ENCODE measurements around the gene MRC2. TPM values are rescaled to one million over a fixed set of nuclear protein-coding genes. Genes with fewer than 3 reads are reported as not detected.

The MRC2 gene
- total RNA-seq, 1 donor = 1.7 TPM

DNA sequence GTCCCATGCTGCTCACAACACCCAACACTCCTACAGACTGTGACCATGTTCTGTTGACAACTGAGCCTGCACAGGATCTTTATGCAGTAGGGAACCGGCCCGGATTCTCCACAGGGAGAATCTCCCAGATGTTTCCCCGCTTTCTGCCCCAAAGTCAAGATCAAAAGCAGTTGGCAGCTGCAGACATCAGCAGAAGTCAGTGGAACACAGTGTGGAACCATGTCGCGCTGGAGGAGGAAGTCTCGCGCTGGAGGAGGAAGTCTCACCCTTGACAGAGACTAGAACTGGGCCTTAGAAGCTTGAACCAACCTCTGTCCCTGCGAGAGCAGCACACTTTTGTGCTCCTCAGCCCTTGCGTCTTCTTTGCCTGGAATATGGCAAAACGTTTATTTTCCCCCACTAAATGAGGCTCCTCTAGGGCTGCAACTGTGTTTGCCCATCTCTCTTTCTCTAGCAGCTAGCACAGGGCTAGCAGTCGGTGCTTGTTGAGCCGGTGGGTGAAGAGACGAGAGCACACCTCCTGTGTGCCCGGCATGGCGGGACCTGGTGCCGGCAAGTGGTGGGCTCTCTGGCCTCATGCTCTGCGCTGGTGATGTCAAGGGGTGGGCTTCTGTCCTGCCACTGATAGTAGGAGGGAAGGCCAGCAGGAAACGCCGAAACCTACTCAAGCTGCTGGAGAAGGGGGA, 2.1 kb upstream of the MRC2 start:
- Histone ChIP-seq H3K27me3 (ENCODE audit: insufficient read depth, low read length) (no peaks in the 10 kb centered on the region), H3K4me1 (ENCODE audit: insufficient read depth, low read length) (peaks cover 23% of the 10 kb centered on the region), H3K9me3 (ENCODE audit: low read depth, low read length) (no peaks in the 10 kb centered on the region), H3K4me3 (ENCODE audit: low read length) (no peak overlapping the region)

DNA sequence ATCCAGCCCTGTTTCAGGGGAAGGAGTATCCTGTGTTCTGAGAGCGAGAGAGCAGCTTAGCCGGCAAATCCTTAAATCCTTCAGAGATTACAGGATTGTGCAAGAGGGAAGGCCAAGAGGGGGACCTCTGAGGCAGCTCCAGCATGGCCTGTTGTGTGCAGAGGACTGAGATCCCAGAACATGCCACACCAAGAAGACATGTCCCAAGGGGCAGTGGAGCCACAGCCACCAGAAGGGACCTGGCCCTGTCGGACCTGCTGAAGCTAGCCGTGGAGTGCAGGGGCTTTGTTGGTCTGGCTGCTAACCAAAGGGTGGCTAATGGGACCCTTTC, 1.6 kb upstream of the MRC2 start:
- H3K4me3 ChIP-seq (ENCODE audit: low read length) = no peak overlapping the region
- peaks cover 23% of the 10 kb centered on the region for H3K4me1 ChIP-seq (ENCODE audit: insufficient read depth, low read length)
- H3K27me3 ChIP-seq (ENCODE audit: insufficient read depth, low read length) = no peaks in the 10 kb centered on the region
- H3K9me3 ChIP-seq (ENCODE audit: low read depth, low read length) = no peaks in the 10 kb centered on the region

DNA sequence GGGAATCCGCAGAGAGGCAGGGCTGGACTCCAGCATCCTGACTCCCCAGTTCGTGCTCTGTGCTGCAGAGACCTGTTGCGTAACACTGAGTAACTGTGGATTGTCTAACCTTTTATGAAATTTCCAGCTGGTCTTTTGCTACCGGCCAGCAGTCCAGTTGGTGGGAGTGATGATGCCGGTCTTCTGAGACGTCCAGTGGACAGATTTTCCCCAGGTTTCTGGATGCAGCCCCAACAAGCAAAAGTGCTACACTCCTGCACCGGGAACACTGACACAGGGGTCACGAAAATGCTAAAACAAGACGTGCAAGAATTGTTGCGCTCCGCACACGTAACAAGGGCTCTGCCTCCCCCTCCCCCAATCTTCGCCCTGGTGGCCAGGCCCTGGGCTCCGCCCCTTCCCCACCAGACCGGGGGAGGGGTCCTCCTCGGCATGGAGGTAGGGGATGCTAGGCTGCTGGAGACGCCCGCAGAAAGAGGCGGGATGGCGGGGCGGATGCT, 701 bp upstream of the MRC2 start:
- peaks cover 23% of the 10 kb centered on the region for H3K4me1 ChIP-seq (ENCODE audit: insufficient read depth, low read length)
- H3K4me3 ChIP-seq (ENCODE audit: low read length) = peak overlapping the region; percentile 28
- H3K27me3 ChIP-seq (ENCODE audit: insufficient read depth, low read length) = no peaks in the 10 kb centered on the region
- no peaks in the 10 kb centered on the region for H3K9me3 ChIP-seq (ENCODE audit: low read depth, low read length)

DNA sequence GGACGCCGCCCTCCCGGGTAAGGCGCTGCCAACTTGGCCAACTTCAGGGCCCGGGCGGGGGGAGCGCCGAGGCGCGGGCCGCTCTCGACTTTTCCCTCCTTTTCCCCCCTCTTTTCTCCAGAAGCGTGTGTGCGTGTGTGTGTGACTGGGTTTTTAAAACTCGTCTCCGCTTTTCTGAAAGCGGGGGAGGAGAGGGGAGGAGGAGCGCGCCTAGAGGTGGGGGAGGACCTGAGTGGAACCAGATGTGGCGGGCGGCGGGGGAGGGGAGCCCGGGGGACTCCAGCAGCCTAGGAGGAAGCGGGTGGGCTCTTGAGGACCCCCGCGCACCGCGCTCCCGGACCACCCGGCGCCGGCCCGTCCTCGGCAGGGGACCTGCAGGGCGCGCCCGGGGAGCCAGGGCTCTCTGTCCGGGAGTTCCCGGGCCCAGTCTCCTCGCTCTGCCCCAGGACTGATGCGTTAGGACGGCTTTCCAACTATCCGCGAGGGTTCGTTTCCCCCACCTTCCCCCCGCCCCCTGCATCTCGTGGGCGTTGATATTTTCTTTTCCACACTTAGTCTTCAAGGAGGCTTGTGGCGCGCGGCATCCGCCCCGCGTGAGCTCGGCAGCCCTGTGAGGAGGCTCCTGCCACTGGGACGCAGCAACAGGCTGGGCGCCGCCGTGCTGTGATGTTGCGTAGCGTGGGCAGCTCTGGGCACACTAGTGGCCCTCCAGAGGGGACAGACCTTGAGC, 599 bp downstream of the MRC2 start:
- H3K9me3 ChIP-seq (ENCODE audit: low read depth, low read length) = no peaks in the 10 kb centered on the region
- H3K4me3 ChIP-seq (ENCODE audit: low read length) = peak overlapping the region; percentile 28
- peaks cover 23% of the 10 kb centered on the region for H3K4me1 ChIP-seq (ENCODE audit: insufficient read depth, low read length)
- H3K27me3 ChIP-seq (ENCODE audit: insufficient read depth, low read length) = no peaks in the 10 kb centered on the region

DNA sequence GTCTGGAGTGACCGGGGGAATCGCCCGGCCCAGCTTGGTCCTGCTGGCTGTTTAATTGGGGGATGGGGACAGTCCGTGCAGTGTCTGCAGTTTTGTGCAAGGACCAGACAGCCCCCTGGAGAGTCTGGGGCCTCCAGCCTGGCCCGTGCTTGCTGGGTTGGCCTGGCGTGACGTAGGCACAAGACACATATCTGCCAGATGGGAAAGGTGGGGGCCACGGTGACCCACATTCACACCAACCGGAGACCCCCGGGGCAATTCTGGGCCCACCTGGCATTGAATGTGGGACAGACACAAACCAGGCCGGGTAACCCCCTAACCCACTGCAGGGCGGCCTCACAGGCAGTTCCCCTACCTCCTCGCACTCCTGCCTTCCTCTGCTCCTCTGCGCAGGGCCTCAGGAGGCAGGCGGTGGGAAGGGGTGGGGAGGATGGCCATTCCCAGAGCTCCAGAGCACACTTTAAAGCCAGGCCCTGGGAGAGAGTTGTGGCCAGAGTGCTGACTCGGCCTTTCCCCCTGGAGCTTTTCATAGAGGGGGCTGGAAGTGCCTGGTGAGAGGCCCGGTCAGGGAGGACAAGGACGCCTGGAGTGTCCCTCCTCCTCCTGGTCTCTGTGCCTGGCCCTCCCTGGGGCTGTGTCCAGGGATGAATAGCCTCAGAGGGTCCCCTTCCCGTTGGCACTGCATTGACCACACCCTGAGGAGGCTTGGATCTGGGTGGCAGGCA, 1.5 kb downstream of the MRC2 start:
- no peak overlapping the region for H3K4me3 ChIP-seq (ENCODE audit: low read length)
- peaks cover 23% of the 10 kb centered on the region for H3K4me1 ChIP-seq (ENCODE audit: insufficient read depth, low read length)
- H3K9me3 ChIP-seq (ENCODE audit: low read depth, low read length) = no peaks in the 10 kb centered on the region
- no peaks in the 10 kb centered on the region for H3K27me3 ChIP-seq (ENCODE audit: insufficient read depth, low read length)

DNA sequence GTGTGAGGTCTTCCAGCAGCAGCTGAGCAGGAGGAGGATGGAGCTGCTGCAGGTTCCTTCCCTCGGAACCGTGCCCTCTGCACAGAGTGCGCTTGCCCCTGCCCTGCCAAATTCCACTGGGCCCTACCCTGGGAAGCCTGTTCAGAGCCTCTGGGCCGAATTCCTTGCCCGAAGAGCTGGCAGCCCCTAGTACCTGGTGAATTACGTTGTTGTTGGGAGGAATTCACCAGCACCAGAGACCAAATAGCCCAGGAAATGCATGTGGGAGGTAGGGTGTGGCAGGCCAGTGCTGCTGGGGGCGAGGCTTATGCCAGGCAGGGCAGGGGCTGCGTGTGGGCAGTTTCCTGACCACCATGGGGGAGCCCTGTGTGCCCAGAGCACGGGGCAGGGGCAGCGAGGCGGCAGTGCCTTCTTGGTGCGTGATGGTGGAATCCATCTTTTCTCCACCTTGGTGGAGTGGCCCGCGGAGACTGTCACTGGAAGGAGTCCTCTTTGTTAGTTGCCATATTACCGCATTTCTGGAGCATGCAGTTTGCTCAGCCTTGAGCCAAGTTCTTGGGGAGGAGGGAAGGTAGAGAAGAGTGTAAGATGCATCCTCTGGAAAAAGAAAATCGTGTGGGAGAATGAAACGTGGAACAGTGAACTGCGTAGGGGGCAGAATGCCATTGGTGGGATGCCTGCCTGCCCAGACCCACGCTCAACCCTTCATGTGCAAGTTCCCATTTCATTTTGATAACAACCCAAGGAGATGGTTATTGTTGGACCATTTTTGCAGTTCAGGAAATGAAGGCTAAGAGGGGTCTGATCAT, 2.3 kb downstream of the MRC2 start:
- Histone ChIP-seq H3K4me1 (ENCODE audit: insufficient read depth, low read length) (peaks cover 23% of the 10 kb centered on the region), H3K9me3 (ENCODE audit: low read depth, low read length) (no peaks in the 10 kb centered on the region), H3K27me3 (ENCODE audit: insufficient read depth, low read length) (no peaks in the 10 kb centered on the region), H3K4me3 (ENCODE audit: low read length) (no peak overlapping the region)

DNA sequence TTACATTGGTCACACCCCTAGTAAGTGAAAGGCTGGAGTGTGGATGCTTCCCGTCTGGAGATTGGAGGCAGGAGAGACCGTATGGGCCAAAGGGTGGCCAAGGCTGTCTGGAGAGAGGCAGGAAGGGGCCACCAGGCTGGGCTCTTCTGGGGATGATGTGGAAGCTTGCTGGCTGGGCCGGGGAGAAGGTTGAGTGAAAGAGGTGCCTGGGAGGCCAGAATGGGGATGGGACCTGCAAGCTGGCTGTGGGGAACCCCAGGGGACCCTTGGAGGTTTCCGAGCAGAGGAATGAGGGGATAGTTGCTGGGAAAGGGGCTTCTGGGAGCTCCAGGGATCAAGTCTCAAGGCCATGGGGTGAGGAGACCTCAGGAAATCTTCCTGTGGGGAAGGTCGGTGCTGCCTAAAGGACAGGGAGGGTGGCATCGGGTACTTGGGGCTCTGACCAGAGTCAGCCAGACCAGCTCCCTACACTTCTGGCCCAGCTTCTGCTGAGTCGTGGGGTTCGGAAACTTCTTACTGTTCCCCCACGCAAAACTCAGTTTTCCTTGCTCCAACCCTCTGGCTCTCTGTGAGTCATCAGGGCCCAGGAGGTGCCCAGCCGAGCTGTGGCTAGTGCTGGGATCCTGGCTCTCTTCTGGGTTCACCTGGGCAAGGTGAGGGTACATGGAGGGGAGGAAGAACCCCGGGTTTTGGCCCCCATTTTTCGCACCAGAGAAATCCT, 3.1 kb downstream of the MRC2 start:
- no peaks in the 10 kb centered on the region for H3K9me3 ChIP-seq (ENCODE audit: low read depth, low read length)
- no peak overlapping the region for H3K4me3 ChIP-seq (ENCODE audit: low read length)
- H3K4me1 ChIP-seq (ENCODE audit: insufficient read depth, low read length) = peaks cover 23% of the 10 kb centered on the region
- H3K27me3 ChIP-seq (ENCODE audit: insufficient read depth, low read length) = no peaks in the 10 kb centered on the region

DNA sequence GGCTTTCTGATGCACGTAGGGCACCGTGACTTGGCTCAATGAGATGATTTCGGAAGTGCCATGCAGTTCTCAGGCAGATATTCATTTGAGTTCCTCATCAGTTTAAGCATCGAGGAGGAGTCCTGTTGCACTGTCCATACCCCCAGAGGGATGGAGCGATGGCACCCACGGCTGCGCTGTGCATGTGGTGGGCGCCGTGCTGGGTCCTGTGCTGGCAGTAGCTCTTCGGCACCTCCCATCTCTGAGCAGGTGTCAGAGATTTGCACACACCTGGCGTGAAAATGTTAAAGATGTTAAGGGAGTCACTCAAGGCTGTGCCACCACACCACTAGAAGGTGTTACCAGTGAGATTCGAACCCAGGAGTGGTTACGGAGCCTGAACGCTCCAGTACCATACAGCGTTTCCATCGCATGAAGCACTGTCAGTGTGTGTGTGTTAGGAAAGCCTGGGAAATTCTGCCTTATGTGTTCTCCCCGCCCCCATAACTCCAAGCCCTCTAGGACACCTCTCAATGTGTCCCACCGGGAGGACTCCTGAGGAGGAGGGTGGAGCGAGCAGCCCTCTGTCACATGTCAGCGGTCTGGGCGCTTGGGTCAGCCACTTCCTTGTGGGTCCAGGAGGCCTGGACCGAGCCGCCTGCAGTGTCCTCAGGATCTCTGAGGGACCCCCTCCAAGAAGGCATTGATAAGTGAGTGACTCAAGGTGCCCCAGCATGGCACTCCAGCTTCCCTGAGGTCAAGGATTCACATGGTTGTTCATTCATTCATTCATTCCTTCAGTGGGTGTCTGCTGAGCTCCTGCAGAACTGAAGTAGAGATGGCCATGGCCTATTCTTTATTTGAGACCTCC, 3.8 kb downstream of the MRC2 start:
- Histone ChIP-seq H3K9me3 (ENCODE audit: low read depth, low read length) (no peaks in the 10 kb centered on the region), H3K27me3 (ENCODE audit: insufficient read depth, low read length) (no peaks in the 10 kb centered on the region), H3K4me3 (ENCODE audit: low read length) (no peak overlapping the region), H3K4me1 (ENCODE audit: insufficient read depth, low read length) (peaks cover 23% of the 10 kb centered on the region)

DNA sequence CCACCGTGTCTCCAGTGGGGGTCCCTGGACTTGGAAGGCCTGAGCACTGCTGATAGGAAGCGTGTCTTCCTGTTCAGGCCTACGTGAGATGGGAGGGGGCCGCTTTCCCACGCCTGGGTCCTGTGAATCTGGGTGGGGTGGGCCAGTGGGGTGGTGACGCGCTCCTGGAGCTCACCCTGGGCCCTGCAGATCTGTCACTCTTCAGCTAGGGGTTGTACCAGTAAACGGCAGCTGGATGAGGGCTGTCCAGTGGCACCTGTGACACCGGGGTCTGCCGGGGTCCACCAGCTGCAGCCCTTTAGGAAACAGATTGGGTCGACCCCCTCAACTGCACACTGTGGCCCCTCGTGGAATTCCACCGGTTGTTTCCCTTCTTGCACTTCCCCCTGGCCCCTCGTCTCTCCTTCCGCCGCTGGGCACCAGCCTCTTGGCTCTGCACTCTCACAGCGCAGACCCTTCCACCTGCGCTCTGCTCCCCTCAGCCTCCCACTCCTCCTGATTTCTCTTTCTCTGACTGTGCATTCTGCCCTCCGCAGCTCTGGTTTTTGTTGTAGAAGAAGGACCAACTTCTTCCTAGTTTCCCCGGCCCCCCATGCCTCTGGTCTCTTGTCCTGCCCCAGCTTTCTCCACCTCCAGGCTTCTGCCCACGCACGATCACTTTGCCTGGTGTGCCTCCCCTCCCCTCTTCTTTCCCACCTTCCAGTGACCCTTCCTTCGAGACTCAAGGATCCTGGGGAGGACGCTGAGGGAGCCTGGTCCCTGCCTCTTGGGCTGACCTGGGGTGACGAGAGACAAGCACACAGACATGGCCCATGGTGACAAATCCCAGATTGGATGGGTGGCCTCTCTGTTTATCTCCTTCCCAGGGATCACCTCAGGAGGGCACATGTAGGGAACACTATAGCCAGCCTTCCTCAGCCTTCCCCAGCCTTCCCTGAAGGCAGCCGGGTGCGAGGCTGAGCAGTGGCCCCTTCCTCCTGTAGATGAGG, 4.8 kb downstream of the MRC2 start:
- Histone ChIP-seq H3K27me3 (ENCODE audit: insufficient read depth, low read length) (no peaks in the 10 kb centered on the region), H3K4me1 (ENCODE audit: insufficient read depth, low read length) (peaks cover 15% of the 10 kb centered on the region), H3K4me3 (ENCODE audit: low read length) (no peak overlapping the region), H3K9me3 (ENCODE audit: low read depth, low read length) (no peaks in the 10 kb centered on the region)

DNA sequence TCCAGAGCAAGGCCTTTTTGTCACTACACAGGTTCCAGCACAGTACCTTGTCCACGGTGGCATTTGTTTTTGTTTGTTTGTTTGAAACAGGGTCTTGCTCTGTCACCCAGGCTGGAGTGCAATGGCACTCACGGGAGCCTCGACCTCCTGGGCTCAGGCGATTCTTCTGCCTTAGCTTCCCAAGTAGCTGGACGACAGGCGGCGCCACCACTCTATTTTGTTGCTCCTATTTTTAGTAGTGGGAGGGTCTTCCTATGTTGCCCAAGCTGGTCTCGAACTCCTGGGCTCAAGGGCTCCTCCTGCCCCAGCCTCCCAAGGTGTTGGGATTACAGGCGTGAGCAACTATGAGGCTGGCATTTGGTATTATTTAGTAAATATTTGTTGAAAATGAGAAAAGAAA, 10.3 kb downstream of the MRC2 start:
- Histone ChIP-seq H3K9me3 (ENCODE audit: low read depth, low read length) (no peaks in the 10 kb centered on the region), H3K4me3 (ENCODE audit: low read length) (no peak overlapping the region), H3K27me3 (ENCODE audit: insufficient read depth, low read length) (no peaks in the 10 kb centered on the region), H3K4me1 (ENCODE audit: insufficient read depth, low read length) (no peaks in the 10 kb centered on the region)

DNA sequence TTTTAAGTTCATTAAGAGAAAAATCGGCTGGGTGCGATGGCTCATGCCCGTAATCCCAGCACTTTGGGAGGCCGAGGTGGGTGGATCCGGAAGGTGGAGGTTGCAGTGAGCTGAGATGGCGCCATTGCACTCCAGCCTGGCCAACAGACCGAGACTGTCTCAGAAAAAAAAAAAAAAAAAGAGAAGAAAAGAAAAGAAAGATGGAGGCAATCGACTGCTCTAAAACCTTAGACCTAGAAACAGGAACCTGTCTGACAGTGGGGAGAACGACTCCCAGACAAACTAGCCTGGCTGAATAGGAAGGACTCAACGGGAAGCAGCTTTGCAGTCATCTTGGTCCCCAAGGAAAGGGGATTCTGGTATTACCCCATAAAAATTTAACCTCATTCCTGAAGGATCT, 13.7 kb downstream of the MRC2 start:
- Histone ChIP-seq H3K9me3 (ENCODE audit: low read depth, low read length) (no peaks in the 10 kb centered on the region), H3K27me3 (ENCODE audit: insufficient read depth, low read length) (no peaks in the 10 kb centered on the region)

DNA sequence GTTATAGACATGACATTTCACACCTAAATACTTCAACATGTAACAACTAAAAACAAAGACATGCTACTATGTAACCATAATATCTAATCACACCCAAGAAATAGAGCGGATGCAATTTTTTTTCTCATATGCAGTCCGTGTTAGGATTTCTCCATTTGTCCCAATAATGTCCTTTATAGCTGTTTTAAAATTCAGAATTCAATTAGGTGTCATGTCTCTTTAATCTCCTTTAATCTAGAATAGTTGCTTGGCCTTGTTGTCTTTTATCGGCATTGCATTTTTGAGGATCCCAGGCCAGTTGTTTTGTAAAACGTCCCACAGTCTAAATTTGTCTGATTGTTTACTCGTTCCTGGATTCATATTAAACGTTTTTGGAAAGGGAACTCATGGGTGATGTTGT, 14.5 kb downstream of the MRC2 start:
- Histone ChIP-seq H3K4me1 (ENCODE audit: insufficient read depth, low read length) (no peaks in the 10 kb centered on the region), H3K27me3 (ENCODE audit: insufficient read depth, low read length) (no peaks in the 10 kb centered on the region), H3K4me3 (ENCODE audit: low read length) (no peak overlapping the region), H3K9me3 (ENCODE audit: low read depth, low read length) (no peaks in the 10 kb centered on the region)

More for the DNA sequence above, 13.7 kb downstream of the MRC2 start:
- H3K4me1 ChIP-seq (ENCODE audit: insufficient read depth, low read length) = no peaks in the 10 kb centered on the region
- no peak overlapping the region for H3K4me3 ChIP-seq (ENCODE audit: low read length)

DNA sequence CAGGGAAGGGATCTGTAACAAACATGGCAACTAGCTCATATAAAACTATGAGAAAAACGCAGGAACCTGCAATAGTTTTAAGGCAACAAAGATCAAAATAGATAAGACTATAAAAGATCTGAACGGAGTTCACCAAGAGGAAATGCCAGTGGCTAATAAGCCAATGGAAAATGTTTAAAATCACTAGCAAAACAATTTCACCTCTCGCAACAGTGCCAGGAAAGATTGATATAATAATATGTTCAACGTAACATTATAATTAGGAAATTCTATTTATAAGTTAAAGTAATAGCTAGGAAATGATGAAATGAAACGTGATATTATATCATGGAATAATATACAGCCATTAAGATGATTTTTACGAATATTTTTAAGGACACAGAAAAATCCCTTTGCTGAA, 16.0 kb downstream of the MRC2 start:
- Histone ChIP-seq H3K27me3 (ENCODE audit: insufficient read depth, low read length) (no peaks in the 10 kb centered on the region), H3K9me3 (ENCODE audit: low read depth, low read length) (no peaks in the 10 kb centered on the region), H3K4me3 (ENCODE audit: low read length) (no peak overlapping the region), H3K4me1 (ENCODE audit: insufficient read depth, low read length) (no peaks in the 10 kb centered on the region)

All from mononuclear cell (primary cell).